ENCODE data around the gene TECTB. TPM values are rescaled to one million over a fixed set of nuclear protein-coding genes. Genes with fewer than 3 reads are reported as not detected.

The TECTB gene
- total and polyA plus RNA-seq, 9 of the 15 experiments (the other 6 are each of a cell fraction or from before 2014, with no cell fraction given) = not detected

- TF ChIP-seq HEY1 (CRISPR knock-in tag; IDR thresholded peaks at IDR 0.05; ENCODE audit: borderline replicate concordance) = no peak
- TF ChIP-seq SRSF9 (IDR thresholded peaks at IDR 0.05; ENCODE audit: borderline replicate concordance, low read depth, low read length) = no peak
Observed at GRCh38 chr10:112311481-112311880, 28.3 kb downstream of the TECTB start (continued).

GRCh38 chr10:112313234-112313633 is 30.0 kb downstream of the TECTB start:
- ChIA-PET POLR2A (no interaction called here), CTCF (ENCODE audit: low intra/inter-chr PET ratio) (interaction anchor here (0.6 kb wide), 1 partner anchor 1095 kb away, joined by 4 read pairs; no protein-coding TSS in a partner anchor)
- Histone ChIP-seq H3K9me3 (replicated peaks; ENCODE audit: control insufficient read depth, insufficient read depth, low read depth, low read length) (no peaks in the 10 kb centered on the region), H3K36me3 (ENCODE audit: control insufficient read depth, insufficient read depth, low read length) (no peaks in the 10 kb centered on the region), H3K79me2 (ENCODE audit: control insufficient read depth, insufficient read depth, low read length) (no peaks in the 10 kb centered on the region), H3K27ac (ENCODE audit: extremely low read depth, low read depth, low read length) (no peak overlapping the region), H3K4me2 (ENCODE audit: insufficient read depth, low read length) (no peak overlapping the region), H3K9me1 (ENCODE audit: control insufficient read depth, insufficient read depth, low read length) (no peaks in the 10 kb centered on the region), H3K4me3 (no peak overlapping the region), H3K4me1 (replicated peaks in 1 of 2; ENCODE audit: control insufficient read depth in 2 of 2, insufficient read depth in 2 of 2, low read length in 2 of 2) (peaks cover 0 to 3% of the 10 kb centered on the region in 2 experiments; a peak in 1 of 5 replicates), H4K20me1 (replicated peaks; ENCODE audit: control insufficient read depth, insufficient read depth, low read length) (no peaks in the 10 kb centered on the region), H3K9ac (ENCODE audit: insufficient read depth in 1 of 2, low read depth in 2 of 2, low read length in 2 of 2) (no peak overlapping the region), H2AFZ (ENCODE audit: low read depth, low read length) (no peak overlapping the region), H3K27me3 (ENCODE audit: control insufficient read depth in 2 of 2, insufficient read depth in 2 of 2, low read length in 2 of 2) (peaks cover 0 to 19% of the 10 kb centered on the region in 2 experiments)
- in situ Hi-C loops (cut with MboI) (loop anchor here (10.0 kb wide), 1 partner anchor 178 kb away; no protein-coding TSS in a partner anchor), intact Hi-C loops (cut with micrococcal nuclease) (loop anchor here (10.0 kb wide), 1 partner anchor 168 kb away; no protein-coding TSS in a partner anchor)
- ATAC-seq (no peak), DNase-seq (ENCODE audit: extremely low read depth in 1 of 4, low spot score in 3 of 4) (peak in 1 of 4 experiments; percentile 12), FAIRE-seq (no peak)
- 6% methylated on average over 3 of the region's 3 CpGs for WGBS (ENCODE audit: insufficient coverage, low coverage, missing lambda C conversion rate)
- BruUV-seq (replicated peaks) = no TSS peak
- TF ChIP-seq KDM1A (IDR thresholded peaks at IDR 0.05) (peak; percentile 37 to 42; a peak in 2 of 4 replicates), CBFA2T3 (IDR thresholded peaks at IDR 0.05) (peak; percentile 77)
- TF ChIP-seq, protein P1, sequence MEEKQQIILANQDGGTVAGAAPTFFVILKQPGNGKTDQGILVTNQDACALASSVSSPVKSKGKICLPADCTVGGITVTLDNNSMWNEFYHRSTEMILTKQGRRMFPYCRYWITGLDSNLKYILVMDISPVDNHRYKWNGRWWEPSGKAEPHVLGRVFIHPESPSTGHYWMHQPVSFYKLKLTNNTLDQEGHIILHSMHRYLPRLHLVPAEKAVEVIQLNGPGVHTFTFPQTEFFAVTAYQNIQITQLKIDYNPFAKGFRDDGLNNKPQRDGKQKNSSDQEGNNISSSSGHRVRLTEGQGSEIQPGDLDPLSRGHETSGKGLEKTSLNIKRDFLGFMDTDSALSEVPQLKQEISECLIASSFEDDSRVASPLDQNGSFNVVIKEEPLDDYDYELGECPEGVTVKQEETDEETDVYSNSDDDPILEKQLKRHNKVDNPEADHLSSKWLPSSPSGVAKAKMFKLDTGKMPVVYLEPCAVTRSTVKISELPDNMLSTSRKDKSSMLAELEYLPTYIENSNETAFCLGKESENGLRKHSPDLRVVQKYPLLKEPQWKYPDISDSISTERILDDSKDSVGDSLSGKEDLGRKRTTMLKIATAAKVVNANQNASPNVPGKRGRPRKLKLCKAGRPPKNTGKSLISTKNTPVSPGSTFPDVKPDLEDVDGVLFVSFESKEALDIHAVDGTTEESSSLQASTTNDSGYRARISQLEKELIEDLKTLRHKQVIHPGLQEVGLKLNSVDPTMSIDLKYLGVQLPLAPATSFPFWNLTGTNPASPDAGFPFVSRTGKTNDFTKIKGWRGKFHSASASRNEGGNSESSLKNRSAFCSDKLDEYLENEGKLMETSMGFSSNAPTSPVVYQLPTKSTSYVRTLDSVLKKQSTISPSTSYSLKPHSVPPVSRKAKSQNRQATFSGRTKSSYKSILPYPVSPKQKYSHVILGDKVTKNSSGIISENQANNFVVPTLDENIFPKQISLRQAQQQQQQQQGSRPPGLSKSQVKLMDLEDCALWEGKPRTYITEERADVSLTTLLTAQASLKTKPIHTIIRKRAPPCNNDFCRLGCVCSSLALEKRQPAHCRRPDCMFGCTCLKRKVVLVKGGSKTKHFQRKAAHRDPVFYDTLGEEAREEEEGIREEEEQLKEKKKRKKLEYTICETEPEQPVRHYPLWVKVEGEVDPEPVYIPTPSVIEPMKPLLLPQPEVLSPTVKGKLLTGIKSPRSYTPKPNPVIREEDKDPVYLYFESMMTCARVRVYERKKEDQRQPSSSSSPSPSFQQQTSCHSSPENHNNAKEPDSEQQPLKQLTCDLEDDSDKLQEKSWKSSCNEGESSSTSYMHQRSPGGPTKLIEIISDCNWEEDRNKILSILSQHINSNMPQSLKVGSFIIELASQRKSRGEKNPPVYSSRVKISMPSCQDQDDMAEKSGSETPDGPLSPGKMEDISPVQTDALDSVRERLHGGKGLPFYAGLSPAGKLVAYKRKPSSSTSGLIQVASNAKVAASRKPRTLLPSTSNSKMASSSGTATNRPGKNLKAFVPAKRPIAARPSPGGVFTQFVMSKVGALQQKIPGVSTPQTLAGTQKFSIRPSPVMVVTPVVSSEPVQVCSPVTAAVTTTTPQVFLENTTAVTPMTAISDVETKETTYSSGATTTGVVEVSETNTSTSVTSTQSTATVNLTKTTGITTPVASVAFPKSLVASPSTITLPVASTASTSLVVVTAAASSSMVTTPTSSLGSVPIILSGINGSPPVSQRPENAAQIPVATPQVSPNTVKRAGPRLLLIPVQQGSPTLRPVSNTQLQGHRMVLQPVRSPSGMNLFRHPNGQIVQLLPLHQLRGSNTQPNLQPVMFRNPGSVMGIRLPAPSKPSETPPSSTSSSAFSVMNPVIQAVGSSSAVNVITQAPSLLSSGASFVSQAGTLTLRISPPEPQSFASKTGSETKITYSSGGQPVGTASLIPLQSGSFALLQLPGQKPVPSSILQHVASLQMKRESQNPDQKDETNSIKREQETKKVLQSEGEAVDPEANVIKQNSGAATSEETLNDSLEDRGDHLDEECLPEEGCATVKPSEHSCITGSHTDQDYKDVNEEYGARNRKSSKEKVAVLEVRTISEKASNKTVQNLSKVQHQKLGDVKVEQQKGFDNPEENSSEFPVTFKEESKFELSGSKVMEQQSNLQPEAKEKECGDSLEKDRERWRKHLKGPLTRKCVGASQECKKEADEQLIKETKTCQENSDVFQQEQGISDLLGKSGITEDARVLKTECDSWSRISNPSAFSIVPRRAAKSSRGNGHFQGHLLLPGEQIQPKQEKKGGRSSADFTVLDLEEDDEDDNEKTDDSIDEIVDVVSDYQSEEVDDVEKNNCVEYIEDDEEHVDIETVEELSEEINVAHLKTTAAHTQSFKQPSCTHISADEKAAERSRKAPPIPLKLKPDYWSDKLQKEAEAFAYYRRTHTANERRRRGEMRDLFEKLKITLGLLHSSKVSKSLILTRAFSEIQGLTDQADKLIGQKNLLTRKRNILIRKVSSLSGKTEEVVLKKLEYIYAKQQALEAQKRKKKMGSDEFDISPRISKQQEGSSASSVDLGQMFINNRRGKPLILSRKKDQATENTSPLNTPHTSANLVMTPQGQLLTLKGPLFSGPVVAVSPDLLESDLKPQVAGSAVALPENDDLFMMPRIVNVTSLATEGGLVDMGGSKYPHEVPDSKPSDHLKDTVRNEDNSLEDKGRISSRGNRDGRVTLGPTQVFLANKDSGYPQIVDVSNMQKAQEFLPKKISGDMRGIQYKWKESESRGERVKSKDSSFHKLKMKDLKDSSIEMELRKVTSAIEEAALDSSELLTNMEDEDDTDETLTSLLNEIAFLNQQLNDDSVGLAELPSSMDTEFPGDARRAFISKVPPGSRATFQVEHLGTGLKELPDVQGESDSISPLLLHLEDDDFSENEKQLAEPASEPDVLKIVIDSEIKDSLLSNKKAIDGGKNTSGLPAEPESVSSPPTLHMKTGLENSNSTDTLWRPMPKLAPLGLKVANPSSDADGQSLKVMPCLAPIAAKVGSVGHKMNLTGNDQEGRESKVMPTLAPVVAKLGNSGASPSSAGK (IDR thresholded peaks at IDR 0.05) = no peak
- TF ChIP-seq, protein P2, sequence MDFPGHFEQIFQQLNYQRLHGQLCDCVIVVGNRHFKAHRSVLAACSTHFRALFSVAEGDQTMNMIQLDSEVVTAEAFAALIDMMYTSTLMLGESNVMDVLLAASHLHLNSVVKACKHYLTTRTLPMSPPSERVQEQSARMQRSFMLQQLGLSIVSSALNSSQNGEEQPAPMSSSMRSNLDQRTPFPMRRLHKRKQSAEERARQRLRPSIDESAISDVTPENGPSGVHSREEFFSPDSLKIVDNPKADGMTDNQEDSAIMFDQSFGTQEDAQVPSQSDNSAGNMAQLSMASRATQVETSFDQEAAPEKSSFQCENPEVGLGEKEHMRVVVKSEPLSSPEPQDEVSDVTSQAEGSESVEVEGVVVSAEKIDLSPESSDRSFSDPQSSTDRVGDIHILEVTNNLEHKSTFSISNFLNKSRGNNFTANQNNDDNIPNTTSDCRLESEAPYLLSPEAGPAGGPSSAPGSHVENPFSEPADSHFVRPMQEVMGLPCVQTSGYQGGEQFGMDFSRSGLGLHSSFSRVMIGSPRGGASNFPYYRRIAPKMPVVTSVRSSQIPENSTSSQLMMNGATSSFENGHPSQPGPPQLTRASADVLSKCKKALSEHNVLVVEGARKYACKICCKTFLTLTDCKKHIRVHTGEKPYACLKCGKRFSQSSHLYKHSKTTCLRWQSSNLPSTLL (IDR thresholded peaks at IDR 0.05) = no peak
